SIG-M5 (cell line): ENCODE results near the gene GP9.

ENCODE experiments used
- DNase-seq: peaks from one replicate; lab custom pipeline; 2025; lab: John Stamatoyannopoulos, UW

Gene GP9

DNA sequence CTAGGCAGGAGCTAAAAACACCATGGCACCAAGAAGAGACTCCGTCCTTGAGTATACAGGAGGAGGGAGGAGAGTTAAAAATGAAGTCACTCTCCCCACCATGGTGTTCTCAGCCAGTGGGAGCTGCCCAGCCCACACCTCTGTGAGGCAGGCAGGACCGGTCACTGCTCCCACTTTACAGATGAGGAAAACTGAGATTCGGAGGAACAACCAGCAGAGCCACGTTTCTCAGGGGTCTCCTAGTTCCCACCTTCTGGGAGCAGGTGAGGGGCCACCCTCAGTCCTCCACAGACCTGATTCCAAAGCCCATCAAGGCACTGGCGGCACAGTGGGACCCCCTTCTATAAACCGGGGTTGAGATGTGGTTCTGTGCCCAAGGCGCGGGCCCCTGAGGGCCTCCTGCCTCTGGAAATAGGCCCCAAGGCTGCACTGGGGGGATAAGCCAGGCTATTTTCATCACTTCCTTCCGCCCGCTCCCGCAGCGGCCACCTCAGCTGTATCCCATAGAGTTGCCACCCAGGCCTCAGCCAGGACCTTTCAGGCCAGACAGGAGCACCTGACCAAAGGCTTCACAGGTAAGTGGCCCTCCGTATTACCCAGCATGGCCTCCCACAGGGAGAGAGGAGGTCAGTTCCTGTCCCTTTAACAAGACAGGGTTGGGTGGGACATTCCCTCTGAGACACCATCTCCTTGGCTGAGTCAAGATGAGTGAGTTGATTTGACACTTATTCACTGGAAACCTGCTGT is at the start of gene GP9:
Gene GP9 (plus strand): TSS at position 504 of the 747 bp plus-strand sequence. CDS start 961 bp downstream, outside the sequence.
- no peak for DNase-seq

- DNase-seq, result no peak
Measured at GRCh38 chr3:129013491-129013891, 47.1 kb upstream of the GP9 start.

DNA sequence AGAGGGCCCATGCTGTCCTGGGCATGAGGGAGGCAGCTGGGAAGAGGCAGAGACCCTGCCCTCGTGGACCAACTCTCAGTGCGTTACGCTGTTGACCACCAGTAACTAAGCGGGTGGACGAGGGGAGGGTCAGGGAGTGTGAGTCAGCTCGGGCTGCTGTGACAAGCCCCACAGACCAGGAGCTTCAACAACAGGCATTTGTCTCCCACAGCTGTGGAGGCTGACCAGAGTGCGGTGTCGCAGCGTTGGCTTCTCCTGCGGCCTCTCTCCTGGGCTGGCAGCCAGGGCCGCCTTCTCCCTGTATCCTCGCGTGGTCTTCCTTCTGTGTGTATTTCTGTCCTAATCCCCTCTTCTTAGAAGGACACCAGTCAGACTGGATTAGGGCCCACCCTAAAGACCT is 46.4 kb upstream of the GP9 start:
- no peak for DNase-seq

- DNase-seq, result no peak
Measured at GRCh38 chr3:129014793-129015345, 45.7 kb upstream of the GP9 start.

DNA sequence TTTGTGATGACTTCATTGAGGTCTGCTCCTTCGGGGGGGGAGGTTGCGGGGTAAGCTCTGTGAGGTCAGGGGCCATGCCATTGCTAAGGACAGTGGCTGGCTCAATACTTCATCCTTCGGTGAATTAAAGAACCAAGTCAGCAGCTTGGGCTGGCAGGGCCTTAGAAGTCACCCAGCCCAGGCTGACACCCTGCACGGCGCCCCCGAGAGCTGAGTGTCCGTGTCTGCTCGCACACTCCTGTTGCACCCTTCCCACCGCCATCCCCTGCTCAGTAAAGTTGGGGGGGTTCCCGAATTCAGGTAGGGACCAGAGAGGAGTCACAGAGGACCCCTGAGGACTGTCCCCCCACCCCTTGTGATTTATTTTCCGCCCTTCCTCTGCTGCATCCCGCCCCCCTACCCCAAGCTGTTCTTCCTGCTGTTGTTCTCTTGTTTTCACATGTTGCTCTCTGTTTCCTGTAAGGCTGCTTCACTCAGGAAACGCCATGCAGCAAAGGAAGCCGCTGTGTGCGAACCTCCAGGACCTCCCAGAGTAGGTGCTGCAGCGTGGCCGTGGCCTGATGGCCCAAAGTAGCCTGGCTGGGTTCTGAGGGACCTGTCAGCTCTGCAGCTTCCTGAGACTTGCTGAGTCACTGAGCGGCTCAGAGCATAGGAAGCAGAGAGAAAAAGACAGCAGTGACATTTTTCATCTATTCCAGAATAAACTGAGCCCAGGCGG is 45.0 kb upstream of the GP9 start:
- no peak for DNase-seq

DNA sequence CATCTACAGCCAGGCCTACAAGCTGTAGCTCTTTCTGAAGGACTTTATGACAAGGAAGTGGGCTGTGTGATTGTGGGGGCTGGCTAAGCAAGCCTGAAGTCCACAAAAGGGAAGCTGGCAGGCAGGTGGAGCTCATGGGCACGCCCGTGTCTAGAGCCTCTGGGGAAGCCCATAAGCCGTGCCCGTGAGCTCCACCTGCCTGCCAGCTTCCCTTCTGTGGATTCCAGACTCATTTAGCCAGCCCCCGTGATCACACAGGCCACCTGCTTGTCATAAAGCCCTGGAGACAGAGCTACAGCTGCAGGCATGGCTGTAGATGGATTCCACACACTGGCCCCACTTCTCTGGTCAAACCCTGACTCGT is 44.2 kb upstream of the GP9 start:
- DNase-seq, result no peak

DNA sequence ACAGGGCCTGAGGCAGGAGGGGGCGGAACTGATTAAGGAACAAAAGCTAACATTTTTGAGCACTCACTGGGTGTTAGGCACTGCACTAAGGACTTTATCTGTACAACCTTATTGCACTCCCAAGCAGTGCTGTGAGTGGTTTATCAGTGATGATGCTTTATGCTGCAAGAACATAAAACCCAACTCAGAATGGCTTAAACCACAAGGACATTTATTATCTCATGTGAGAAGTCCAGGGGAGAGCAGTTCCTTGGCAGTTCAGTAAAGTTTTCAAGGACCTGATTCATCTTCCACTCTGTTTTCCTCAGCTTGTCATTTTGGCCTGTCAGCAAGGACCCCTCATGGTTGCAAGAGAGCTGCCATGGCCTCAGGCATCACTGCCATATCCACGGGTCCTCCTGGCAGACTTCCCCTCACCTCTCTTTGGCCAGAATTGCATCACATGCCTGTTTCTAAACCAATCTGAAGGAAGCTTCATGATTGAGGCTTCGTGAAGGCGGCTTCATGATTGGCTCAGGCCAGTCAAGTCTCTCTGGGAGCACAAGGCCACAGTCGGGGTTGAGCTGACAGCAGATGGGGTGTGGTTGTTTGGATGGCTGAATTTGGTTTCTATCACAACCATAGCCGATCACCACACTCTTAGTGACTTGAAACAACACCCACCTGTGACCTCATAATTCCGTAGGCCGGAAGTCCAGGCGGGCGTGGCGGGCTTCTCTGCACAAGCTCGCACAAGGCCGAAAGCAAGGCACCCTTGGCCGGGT is 43.7 kb upstream of the GP9 start:
- DNase-seq, result no peak

DNA sequence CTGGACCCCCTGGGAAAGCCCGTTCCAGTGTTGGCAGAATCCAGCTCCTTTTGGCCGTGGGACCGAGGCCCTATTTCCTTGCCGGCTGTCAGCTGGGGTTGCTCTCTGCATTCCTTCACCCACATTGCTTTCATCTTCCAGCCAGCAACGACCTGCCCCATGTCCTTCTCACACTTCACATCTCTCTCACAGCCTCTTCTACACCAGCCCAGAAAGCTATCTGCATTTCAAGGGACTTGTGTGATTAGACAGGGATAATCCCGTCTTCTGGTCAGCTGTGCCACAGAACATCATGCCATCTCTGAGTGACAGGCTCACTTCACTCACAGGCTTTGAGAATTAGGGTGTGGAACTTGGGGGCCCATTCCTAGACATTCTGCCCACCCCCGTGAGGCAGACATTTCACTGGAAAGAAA is 43.1 kb upstream of the GP9 start:
- no peak for DNase-seq

DNA sequence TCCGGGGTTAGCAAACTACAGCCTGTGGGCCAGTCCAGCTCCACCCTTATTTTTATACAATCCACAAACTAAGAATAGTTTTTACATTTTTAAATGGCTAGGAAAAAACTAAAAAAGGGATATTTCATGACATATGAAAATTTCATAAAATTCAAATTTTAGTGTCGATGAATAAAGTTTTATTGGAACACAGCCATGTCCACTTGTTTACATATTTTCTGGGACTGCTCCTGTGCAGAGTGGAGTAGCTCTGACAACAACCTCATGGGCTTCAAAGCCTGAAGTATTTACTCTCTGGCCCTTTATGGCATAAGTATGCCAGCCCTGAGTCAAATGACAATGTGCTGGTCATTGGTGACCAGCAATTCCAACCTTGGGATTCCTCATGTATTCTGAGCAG is 42.3 kb upstream of the GP9 start:
- no peak for DNase-seq

GRCh38 chr3:129018751-129019150 is 41.8 kb upstream of the GP9 start:
- DNase-seq, result no peak

GRCh38 chr3:129019266-129019665 is 41.3 kb upstream of the GP9 start:
- DNase-seq, result no peak

DNA sequence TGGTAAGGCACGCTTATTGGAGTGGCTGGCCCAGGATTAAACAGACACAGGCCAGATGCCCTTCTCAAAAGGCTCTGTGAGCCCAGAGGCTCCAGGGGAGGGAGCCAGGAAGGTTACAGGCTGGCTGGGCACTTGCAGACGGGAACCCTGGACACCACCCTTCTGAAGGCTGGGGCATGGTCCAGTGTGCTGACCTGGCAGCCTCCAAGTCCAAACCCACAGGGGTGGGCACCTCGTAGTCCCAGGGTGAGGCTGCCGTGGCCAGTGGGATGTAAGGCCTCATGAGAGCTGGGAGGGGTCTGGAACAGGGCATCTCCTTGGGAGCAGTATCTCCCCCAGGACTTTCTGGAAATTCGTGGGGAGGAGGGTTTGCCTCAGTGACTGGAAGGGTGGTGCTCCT is 39.9 kb upstream of the GP9 start:
- no peak for DNase-seq

GRCh38 chr3:129021140-129021551 is 39.4 kb upstream of the GP9 start:
- DNase-seq, result no peak

DNA sequence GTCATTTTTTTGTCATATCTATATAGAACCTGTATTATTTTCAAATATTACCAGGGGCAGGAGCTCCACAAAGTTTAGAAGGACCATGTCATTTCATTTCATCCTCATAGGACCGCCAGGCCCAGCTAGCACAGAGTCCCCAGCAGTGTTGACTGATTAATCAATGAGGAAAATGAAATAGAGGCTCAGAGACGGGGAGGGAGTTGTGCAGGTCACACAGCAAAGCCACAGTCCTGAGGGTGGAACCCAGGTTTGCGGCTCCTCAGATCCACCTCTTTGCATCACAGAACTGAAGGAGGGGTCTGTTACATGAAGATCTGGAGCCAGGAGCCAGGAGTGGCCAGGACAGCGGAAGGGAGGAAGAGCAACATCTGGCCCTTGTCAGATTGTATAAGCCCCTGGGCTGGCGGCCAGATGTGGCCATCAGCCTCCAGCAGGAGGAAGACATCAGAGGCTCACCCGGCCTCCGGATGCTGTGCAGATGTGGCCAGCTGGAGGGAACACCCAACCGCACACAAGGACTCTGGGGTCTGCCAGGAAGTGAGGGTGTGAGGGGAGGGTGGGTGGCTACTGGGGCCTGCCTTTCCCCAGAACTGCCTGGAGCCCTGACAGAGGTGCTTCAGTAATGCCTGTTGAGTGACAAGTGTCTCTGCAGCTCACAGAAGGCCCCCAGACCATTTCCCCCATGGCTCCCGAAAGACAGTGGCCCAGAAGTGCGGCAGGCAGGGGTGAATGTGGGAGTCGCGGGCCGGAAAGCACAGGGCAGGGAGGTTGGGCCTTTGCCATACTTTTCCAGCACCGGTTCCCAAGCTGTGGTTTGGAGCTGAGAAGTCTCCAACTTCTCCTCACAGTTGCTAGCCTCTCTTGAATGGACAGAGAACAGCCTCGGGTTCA is 38.2 kb upstream of the GP9 start:
- no peak for DNase-seq

- no peak for DNase-seq
Measured at GRCh38 chr3:129023008-129023358, 37.6 kb upstream of the GP9 start.

DNA sequence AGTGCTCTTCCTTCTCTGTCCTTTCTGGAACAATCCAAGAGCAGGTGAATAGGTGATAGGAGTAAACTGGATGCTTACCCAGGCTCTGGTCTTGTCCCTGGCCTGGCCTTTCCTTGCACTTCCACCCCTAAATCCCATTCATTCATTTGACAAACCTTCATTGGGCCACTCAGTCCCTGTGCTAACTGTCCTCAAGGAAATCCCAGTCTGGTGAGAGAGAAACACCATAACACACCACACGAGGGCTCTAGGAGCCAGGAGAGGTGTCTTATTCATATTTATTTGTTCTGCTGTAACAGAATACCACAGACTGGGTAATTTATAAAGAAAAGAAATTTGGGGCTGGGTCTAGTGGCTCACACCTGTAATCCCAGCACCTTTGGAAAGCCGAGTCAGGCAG is 36.7 kb upstream of the GP9 start:
- DNase-seq, result no peak

DNA sequence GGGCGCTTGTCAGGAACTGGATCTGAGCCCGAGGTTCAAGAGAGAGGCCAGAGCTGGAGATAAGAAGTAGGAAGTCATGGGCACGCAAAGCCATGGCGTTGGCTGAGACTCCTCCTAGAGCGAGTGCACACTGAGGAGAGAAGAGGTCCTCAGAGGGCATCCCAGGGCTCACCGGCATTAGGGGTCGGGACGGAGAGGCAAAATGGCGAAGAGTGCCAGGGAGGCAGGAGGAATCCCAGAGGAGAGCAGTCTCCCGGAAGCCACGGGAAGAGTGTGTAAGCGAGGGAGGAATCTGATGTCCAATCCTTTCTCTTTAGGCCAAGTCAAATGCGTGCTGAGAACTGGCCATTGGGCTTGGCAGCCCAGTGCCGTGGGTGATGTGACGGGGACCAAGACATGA is 35.5 kb upstream of the GP9 start:
- DNase-seq, result no peak

DNA sequence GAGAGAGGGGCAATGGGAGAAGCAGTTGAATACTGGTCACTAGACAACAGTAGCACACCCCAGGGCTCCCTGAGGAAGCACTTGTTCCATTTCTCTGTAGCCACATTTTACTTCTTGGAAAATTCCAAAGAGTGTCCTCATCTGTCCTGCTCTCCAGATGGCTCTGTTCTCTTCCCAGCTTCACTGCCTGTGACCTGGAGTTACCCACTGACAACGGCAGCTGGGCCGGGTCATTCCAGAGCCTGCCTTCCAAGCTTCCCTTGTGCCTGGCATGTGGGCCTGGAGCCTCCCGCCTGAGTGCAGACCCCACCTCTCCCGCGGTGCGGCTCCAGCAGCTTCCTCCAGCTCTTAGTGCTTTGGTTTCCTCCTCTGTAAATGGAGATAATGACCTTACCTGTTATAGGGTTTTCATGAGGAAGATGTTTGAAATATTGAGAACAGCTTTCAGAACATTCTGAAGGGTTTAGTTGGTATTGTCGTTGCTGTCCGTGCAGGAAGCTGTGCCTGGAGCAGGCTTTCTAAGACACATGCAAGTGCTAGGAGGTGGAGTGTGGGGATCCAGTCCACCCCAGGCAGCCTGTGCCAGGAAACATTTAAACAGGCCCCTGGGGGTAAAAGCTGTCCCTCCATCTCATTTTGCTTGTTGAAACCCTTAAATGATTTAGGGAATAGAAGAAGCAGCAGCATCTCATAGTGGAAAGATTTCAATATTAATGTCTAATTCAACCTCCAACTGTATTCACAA is 34.7 kb upstream of the GP9 start:
- DNase-seq, result no peak

DNA sequence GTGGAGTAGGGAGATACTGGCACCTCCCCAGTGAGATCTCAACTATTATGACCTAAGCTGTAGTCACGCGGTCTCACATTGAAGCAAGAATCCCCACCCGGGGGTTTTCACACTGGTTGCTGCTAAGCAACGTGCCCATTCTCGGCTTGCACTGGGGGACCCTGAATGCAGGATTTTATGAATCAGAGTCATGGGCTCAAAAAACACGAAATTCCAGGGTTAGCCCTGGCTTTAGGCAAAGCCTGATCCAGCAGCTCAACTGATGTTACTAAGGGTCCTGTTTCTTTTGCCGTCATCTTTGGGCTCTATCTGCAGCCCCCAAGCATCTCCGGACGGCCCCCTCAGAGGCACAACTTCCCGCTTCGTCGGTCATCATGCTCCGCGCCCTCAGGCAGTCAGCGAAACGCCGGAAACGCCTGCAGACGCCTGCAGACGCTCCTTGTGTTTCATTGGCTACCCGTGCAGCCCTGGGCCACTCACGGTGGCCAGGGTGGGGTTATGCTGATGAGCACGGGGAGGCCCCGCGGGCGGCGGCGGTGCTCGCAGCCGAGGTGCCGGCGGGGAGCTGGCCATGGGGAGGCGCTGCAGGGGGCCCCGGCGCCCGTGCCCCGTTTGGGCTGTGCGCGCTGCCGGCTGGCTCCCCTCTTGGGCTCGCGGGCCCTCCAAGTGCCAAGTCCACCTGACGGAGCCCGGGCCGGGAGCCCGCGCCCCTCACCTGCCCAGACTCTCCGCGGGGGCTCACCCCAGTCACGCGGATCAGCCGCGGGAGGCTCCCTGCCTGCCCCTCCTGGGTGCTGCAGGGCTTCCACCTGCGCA is 33.6 kb upstream of the GP9 start:
- peak; percentile 72 for DNase-seq

DNA sequence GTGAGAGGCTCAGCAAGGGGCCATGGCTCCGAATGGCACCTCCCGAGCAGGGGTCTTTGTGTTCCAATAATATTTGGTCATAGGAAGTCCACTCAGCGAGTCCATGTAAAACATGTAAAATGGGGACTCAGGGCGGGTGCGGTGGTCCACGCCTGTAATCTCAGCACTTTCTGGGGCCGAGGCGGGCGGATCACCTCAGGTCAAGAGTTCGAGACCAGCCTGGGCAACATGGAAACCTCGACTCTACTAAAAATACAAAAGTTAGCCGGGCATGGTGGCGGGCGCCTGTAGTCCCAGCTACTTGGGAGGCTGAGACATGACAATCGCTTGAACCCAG is 33.1 kb upstream of the GP9 start:
- DNase-seq, result no peak
